ENCODE measurements around the gene NRIP2.

Gene NRIP2

DNA sequence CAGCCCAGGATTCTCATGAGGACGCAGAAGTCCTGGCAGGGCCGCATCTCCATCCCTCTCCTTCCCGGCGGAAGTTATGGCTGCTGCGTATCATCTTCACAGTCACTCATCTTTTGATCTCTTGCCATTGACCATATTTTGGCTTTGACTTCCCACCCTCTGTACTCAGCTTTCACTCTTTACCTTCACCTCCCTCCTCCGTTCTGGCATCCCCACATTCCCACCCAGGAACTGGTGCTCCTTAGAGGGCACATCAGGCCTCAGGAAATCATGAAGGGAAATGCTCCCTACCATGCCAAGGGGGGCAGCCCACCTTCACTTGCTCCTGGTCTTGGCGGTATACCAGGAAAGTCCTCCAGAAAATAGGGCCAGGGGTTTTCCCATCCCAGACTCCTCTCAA lies 20.7 kb upstream of the NRIP2 start:
- no peak for DNase-seq (ENCODE audit: extremely low spot score)
- TF ChIP-seq L3MBTL2 (conservative IDR thresholded peaks at IDR 0.05) = no peak
- no peak for TF ChIP-seq ELF4 (IDR thresholded peaks at IDR 0.05)
- no peak for TF ChIP-seq SP1 (IDR thresholded peaks at IDR 0.05)
- TF ChIP-seq TARDBP (IDR thresholded peaks at IDR 0.05) = no peak
- no peak for TF ChIP-seq BHLHE40 (IDR thresholded peaks at IDR 0.05; ENCODE audit: borderline replicate concordance)
- TF ChIP-seq FOXM1 (IDR thresholded peaks at IDR 0.05; ENCODE audit: borderline replicate concordance) = no peak
- TF ChIP-seq, protein P1, sequence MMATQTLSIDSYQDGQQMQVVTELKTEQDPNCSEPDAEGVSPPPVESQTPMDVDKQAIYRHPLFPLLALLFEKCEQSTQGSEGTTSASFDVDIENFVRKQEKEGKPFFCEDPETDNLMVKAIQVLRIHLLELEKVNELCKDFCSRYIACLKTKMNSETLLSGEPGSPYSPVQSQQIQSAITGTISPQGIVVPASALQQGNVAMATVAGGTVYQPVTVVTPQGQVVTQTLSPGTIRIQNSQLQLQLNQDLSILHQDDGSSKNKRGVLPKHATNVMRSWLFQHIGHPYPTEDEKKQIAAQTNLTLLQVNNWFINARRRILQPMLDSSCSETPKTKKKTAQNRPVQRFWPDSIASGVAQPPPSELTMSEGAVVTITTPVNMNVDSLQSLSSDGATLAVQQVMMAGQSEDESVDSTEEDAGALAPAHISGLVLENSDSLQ (IDR thresholded peaks at IDR 0.05) = no peak
- TF ChIP-seq ARNT (IDR thresholded peaks at IDR 0.05) = no peak
- no peak for TF ChIP-seq HDGF (IDR thresholded peaks at IDR 0.05; ENCODE audit: borderline replicate concordance)
- TF ChIP-seq SUZ12 (IDR thresholded peaks at IDR 0.05) = no peak
- TF ChIP-seq ZNF384 (IDR thresholded peaks at IDR 0.05) = no peak
- no peak for TF ChIP-seq FOXK2 (IDR thresholded peaks at IDR 0.05)
- TF ChIP-seq CTBP1 (IDR thresholded peaks at IDR 0.05; ENCODE audit: borderline replicate concordance) = no peak
- no peak for TF ChIP-seq FOXA1 (IDR thresholded peaks at IDR 0.05)
- TF ChIP-seq LEF1 (IDR thresholded peaks at IDR 0.05; ENCODE audit: borderline replicate concordance) = no peak
- TF ChIP-seq NFRKB (IDR thresholded peaks at IDR 0.05) = no peak
- CTCF ChIA-PET = interaction anchor here (1.9 kb wide), 1 partner anchor 89 kb away, joined by 9 read pairs; no protein-coding TSS in a partner anchor
- POLR2A ChIA-PET = no interaction called here

DNA sequence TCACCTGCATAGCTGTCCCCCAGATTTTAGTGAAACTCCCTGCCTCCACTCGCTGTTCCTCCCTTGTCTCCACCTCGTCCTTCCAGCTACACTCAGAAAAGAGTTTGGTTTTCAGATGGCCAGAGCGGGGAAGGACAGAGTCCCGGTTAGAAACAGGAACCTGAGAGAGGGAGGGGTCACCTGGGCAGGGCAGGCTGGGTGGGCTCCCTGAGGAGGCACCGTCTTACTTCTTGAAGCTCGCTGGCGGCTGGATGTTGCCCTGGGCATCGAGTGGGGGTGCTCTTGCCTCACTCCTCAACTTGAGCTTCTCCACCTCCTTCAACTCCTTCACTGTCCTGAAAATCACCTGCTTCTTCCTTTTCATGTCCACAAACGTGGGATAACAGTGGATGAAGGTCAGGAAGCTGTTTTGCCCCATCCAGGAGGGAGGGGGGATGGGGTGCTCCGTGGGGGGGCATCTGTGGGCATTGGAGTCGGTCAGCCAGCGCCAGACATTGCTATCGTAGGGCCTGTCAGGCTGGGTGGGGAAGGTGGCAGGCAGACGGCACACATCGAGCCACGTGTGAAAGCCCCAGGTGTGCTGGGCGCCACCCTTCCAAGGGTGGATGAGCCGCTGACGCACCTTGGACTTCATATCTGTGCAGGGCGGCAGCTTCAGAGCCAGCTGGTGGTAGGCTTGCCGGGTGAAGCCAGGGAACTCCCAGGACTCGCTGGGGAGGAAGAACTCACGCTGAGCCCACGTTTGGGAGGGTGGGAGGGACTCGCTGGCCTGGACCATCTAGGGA lies 20.0 kb upstream of the NRIP2 start:
- DNase-seq (ENCODE audit: extremely low spot score) = no peak

DNA sequence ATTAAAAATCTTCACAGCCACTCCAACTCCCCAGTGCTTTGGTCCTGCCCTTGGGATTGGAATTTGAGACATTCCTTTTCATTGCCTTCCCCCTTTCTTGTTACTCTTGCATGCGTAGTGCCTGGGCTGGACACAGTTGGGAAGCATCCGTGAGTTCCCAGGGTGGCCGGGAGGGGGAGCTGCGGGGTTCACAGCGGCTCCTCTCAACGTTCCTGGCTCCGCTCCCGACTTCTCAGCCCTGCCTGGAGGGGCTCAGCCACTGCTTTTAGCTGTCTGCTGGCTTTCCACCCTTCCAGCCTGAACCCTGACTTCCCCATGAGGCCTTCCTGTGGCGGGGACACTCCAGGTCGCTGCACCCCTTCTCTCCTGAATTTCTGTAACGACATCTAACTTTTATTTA lies 18.8 kb upstream of the NRIP2 start:
- peak; percentile 92 for DNase-seq (ENCODE audit: extremely low spot score)
- TF ChIP-seq FOXA1 (IDR thresholded peaks at IDR 0.05) (no peak), ZNF384 (IDR thresholded peaks at IDR 0.05) (no peak), L3MBTL2 (conservative IDR thresholded peaks at IDR 0.05) (no peak), FOXM1 (IDR thresholded peaks at IDR 0.05; ENCODE audit: borderline replicate concordance) (no peak), ELF4 (IDR thresholded peaks at IDR 0.05) (no peak), TARDBP (IDR thresholded peaks at IDR 0.05) (no peak), BHLHE40 (IDR thresholded peaks at IDR 0.05; ENCODE audit: borderline replicate concordance) (no peak), CTBP1 (IDR thresholded peaks at IDR 0.05; ENCODE audit: borderline replicate concordance) (no peak), FOXK2 (IDR thresholded peaks at IDR 0.05) (no peak), LEF1 (IDR thresholded peaks at IDR 0.05; ENCODE audit: borderline replicate concordance) (no peak), SUZ12 (IDR thresholded peaks at IDR 0.05) (no peak), ARNT (IDR thresholded peaks at IDR 0.05) (no peak), SP1 (IDR thresholded peaks at IDR 0.05) (no peak), NFRKB (IDR thresholded peaks at IDR 0.05) (no peak), HDGF (IDR thresholded peaks at IDR 0.05; ENCODE audit: borderline replicate concordance) (no peak)
- TF ChIP-seq, protein P1 (IDR thresholded peaks at IDR 0.05) = no peak
- ChIA-PET POLR2A (interaction anchor here (0.7 to 1.4 kb wide), 3 partner anchors 9 to 27 kb away, joined by 3 to 5 read pairs (median 4); partner anchors contain the start of genes FOXM1 and RHNO1), CTCF (interaction anchor here (0.6 to 2.1 kb wide), 9 partner anchors 8 to 181 kb away, joined by 3 to 17 read pairs (median 4); no protein-coding TSS in a partner anchor)

More for the DNA sequence above, 20.0 kb upstream of the NRIP2 start:
- TF ChIP-seq BHLHE40 (IDR thresholded peaks at IDR 0.05; ENCODE audit: borderline replicate concordance) = no peak
- TF ChIP-seq NFRKB (IDR thresholded peaks at IDR 0.05) = no peak
- no peak for TF ChIP-seq LEF1 (IDR thresholded peaks at IDR 0.05; ENCODE audit: borderline replicate concordance)
- TF ChIP-seq SUZ12 (IDR thresholded peaks at IDR 0.05) = no peak
- no peak for TF ChIP-seq CTBP1 (IDR thresholded peaks at IDR 0.05; ENCODE audit: borderline replicate concordance)
- TF ChIP-seq, protein P1 (IDR thresholded peaks at IDR 0.05) = no peak
- TF ChIP-seq HDGF (IDR thresholded peaks at IDR 0.05; ENCODE audit: borderline replicate concordance) = no peak
- no peak for TF ChIP-seq FOXA1 (IDR thresholded peaks at IDR 0.05)
- no peak for TF ChIP-seq FOXK2 (IDR thresholded peaks at IDR 0.05)
- no peak for TF ChIP-seq ELF4 (IDR thresholded peaks at IDR 0.05)
- no peak for TF ChIP-seq ZNF384 (IDR thresholded peaks at IDR 0.05)
- ChIA-PET POLR2A (interaction anchor here (0.9 to 1.4 kb wide), 3 partner anchors 10 to 26 kb away, joined by 3 to 5 read pairs (median 4); partner anchors contain the start of genes FOXM1 and RHNO1), CTCF (interaction anchor here (0.5 to 2.1 kb wide), 6 partner anchors 9 to 179 kb away, joined by 3 to 17 read pairs (median 6); no protein-coding TSS in a partner anchor)

DNA sequence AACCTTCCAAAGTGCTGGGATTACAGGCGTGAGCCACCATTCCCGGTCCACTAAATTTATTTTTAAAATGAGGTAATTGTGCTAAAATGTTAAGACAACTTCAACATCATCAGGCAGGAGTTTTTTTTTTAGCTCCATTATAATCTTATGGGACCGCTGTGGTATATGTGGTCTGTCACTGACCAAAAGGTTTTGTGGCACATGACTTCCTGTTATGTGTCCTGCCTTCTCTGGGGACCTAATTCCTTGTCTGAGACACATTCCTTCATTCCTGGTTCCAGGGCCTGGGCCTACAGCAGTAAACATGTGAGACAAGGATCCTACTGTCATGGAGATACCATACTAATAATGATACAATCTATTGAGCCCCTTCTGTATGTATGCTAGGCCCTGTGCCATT lies 17.1 kb upstream of the NRIP2 start:
- TF ChIP-seq HDGF (IDR thresholded peaks at IDR 0.05; ENCODE audit: borderline replicate concordance) (no peak), BHLHE40 (IDR thresholded peaks at IDR 0.05; ENCODE audit: borderline replicate concordance) (no peak), SUZ12 (IDR thresholded peaks at IDR 0.05) (no peak)
- no peak for DNase-seq (ENCODE audit: extremely low spot score)
- CTCF ChIA-PET = no interaction called here
- POLR2A ChIA-PET = no interaction called here

DNA sequence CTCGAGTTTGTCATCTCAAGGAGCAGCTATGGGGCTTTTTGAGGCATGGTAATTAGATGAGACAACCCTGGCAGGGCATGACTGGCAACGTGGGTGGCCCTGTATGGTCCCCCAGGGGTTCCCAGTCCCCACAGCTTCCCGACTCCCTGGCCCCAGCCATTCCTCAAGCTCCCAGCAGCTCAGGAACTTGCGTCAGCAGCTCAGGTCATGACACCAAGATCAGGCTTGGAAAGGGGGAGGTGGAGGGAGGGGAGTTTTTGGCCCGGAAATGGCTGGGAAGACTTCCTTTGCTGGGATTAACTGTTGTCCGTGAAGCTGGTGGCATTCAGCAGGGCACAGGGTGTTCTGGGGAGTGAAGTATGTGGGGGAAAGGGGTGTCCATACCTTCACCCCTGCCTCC lies 10.4 kb upstream of the NRIP2 start:
- no peak for DNase-seq (ENCODE audit: extremely low spot score)
- no peak for TF ChIP-seq SUZ12 (IDR thresholded peaks at IDR 0.05)
- no peak for TF ChIP-seq SP1 (IDR thresholded peaks at IDR 0.05)
- no peak for TF ChIP-seq FOXM1 (IDR thresholded peaks at IDR 0.05; ENCODE audit: borderline replicate concordance)
- no peak for TF ChIP-seq TARDBP (IDR thresholded peaks at IDR 0.05)
- no peak for TF ChIP-seq L3MBTL2 (conservative IDR thresholded peaks at IDR 0.05)
- TF ChIP-seq HDGF (IDR thresholded peaks at IDR 0.05; ENCODE audit: borderline replicate concordance) = no peak
- TF ChIP-seq FOXK2 (IDR thresholded peaks at IDR 0.05) = no peak
- no peak for TF ChIP-seq ELF4 (IDR thresholded peaks at IDR 0.05)
- TF ChIP-seq NFRKB (IDR thresholded peaks at IDR 0.05) = no peak
- no peak for TF ChIP-seq ZNF384 (IDR thresholded peaks at IDR 0.05)
- TF ChIP-seq CTBP1 (IDR thresholded peaks at IDR 0.05; ENCODE audit: borderline replicate concordance) = no peak
- no peak for TF ChIP-seq LEF1 (IDR thresholded peaks at IDR 0.05; ENCODE audit: borderline replicate concordance)
- ChIA-PET POLR2A (interaction anchor here (1.1 to 2.1 kb wide), 6 partner anchors 9 to 50 kb away, joined by 3 to 9 read pairs (median 4); partner anchors contain the start of genes FKBP4, FOXM1, ITFG2 and RHNO1), CTCF (interaction anchor here (0.8 to 1.9 kb wide), 7 partner anchors 9 to 228 kb away, joined by 3 to 17 read pairs (median 5); no protein-coding TSS in a partner anchor)
